T-helper 1 cell (primary cell): ENCODE measurements around the gene ARCN1.

Experiments used
- DNase-seq, 5 donors: peaks; one replicate each; pipeline ENCODE4 v3.0.0-alpha.2; 2012 to 2020

Gene ARCN1

GRCh38 chr11:118639899-118640298, 67.7 kb downstream of the ARCN1 start:
- DNase-seq, result no peak

- DNase-seq, result no peak
Measured at GRCh38 chr11:118640332-118641154, 68.3 kb downstream of the ARCN1 start.

GRCh38 chr11:118641397-118642019, 69.3 kb downstream of the ARCN1 start:
- DNase-seq, result no peak

- no peak for DNase-seq
Measured at GRCh38 chr11:118643142-118643994, 71.2 kb downstream of the ARCN1 start.

GRCh38 chr11:118643995-118644345, 71.8 kb downstream of the ARCN1 start:
- DNase-seq, result no peak

GRCh38 chr11:118644496-118644895, 72.3 kb downstream of the ARCN1 start:
- no peak for DNase-seq

- no peak for DNase-seq
Measured at GRCh38 chr11:118645066-118645715, 73.0 kb downstream of the ARCN1 start.

- no peak for DNase-seq
Measured at GRCh38 chr11:118646393-118646792, 74.2 kb downstream of the ARCN1 start.

GRCh38 chr11:118648291-118648690, 76.1 kb downstream of the ARCN1 start:
- no peak for DNase-seq

- DNase-seq, result no peak
Measured at GRCh38 chr11:118649941-118650340, 77.7 kb downstream of the ARCN1 start.

- DNase-seq, result no peak
Measured at GRCh38 chr11:118650366-118650765, 78.2 kb downstream of the ARCN1 start.

GRCh38 chr11:118651820-118652219, 79.6 kb downstream of the ARCN1 start:
- DNase-seq, result no peak
